Stimulated activated effector memory CD8-positive, alpha-beta T cell treated with anti-CD3 and anti-CD28 coated beads, Interleukin-12 subunit alpha, Interleukin-12 subunit beta, amount 100 ng/mL, for 72 hours (primary cell): ENCODE measurements around the gene MRPL20.
"Not testable (repeated sequence)": the region's sequence is repeated elsewhere in the genome, so short reads cannot be mapped to it uniquely, and the experiment has no call there.

Experiments
- ATAC-seq: fragments of 150-1000 bp; cut with Tn5 transposase; 2 replicates; pipeline ENCODE4 v1.10.0; 2021
- DNase-seq, 2 donors: peaks; one replicate each; pipeline ENCODE4 v3.0.0; 2021 to 2022; ENCODE audit warnings: low spot score in 2 of 2
- H3K27ac Mint-ChIP-seq: one replicate; pipeline ENCODE4 v1.8.0; 2022; ENCODE audit warnings: mild to moderate bottlenecking, mixed read lengths
- H3K36me3 Mint-ChIP-seq: one replicate; pipeline ENCODE4 v1.8.0; 2022; ENCODE audit warnings: mild to moderate bottlenecking, mixed read lengths
- H3K4me1 Mint-ChIP-seq: one replicate; pipeline ENCODE4 v1.8.0; 2022; ENCODE audit warnings: mixed read lengths
- H3K4me3 Mint-ChIP-seq: one replicate; pipeline ENCODE4 v1.8.0; 2022; ENCODE audit warnings: mild to moderate bottlenecking, mixed read lengths
- H3K9me3 Mint-ChIP-seq: one replicate; pipeline ENCODE4 v1.8.0; 2022; ENCODE audit warnings: mixed read lengths

The MRPL20 gene

GRCh38 chr1:1406821-1407635 lies at the start of gene MRPL20:
Gene MRPL20, minus strand, starts transcription at chr1:1407293. Its CDS starts 76 bp downstream, at chr1:1407217.
- peak within 1 kb of the TSS; percentile 88 for H3K4me3 Mint-ChIP-seq

GRCh38 chr1:1456683-1457255 lies 49.7 kb upstream of the MRPL20 start:
- H3K4me3 Mint-ChIP-seq, H3K36me3 Mint-ChIP-seq, H3K27ac Mint-ChIP-seq, ATAC-seq, H3K4me1 Mint-ChIP-seq, H3K9me3 Mint-ChIP-seq, DNase-seq: not testable (repeated sequence)

More at GRCh38 chr1:1406821-1407635, at the start of gene MRPL20:
- Mint-ChIP-seq H3K4me1 (peaks cover 32% of the 10 kb centered on the region), H3K9me3 (no peaks in the 10 kb centered on the region), H3K36me3 (peaks cover 78% of the 10 kb centered on the region), H3K27ac (peak within 1 kb of the TSS; percentile 94)
- ATAC-seq (peak; percentile 97), DNase-seq (peak; percentile 88 to 96)

DNA sequence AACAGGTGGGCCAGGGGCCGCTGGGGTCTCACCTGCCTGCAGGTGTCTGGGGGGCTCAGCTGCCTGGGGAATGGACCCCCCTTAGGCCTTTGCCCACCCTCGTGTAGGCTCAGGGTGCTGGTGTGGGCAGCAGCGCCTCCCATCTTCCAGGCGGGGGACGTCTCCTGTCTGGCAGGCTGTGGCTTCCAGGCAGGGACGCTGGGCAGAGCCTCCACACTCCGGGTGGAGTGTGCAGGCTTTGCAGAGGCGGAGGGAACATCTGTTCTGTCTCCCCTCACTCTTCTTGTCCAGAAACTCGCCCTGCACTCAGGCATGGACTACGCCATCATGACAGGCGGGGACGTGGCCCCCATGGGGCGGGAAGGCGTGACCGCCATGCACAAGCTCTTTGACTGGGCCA lies 48.8 kb upstream of the MRPL20 start:
- H3K4me1 Mint-ChIP-seq, H3K36me3 Mint-ChIP-seq, DNase-seq, ATAC-seq, H3K27ac Mint-ChIP-seq, H3K4me3 Mint-ChIP-seq, H3K9me3 Mint-ChIP-seq: not testable (repeated sequence)

GRCh38 chr1:1455366-1455884 lies 48.3 kb upstream of the MRPL20 start:
- no peak overlapping the region for H3K27ac Mint-ChIP-seq
- ATAC-seq: no peak
- DNase-seq: no peak
- H3K4me1 Mint-ChIP-seq: no peaks in the 10 kb centered on the region
- no peaks in the 10 kb centered on the region for H3K36me3 Mint-ChIP-seq
- no peak overlapping the region for H3K4me3 Mint-ChIP-seq
- no peaks in the 10 kb centered on the region for H3K9me3 Mint-ChIP-seq

DNA sequence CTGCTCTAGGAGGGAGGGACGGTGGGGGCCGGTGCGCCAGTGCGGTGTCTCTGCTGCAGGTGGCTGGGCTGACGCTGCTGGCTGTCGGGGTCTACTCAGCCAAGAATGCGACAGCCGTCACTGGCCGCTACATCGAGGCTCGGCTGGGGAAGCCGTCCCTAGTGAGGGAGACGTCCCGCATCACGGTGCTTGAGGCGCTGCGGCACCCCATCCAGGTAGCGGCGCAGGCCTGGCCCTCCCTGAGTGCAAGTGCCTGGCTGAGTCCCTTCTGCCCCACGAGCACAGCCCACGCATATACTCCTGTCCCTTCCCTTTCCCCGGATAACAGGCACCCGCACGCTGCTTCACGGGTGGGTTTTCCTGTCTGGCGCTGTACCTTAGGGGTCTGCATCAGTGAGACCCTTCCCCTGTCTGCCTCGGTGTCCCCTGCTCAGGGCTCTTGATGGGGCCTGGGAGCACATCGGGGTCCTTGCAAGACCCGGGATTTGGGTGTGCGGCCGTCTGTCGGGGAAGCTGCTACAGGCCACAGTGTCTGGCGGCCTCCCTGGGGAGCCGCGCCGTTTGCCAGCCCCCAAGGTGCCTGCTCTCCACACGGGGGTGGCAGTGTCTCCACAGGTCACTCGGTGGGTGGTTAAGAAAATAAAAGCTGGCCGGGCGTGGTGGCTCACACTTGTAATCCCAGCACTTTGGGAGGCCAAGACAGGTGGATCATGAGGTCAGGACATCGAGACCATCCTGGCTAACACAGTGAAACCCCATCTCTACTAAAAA lies 47.4 kb upstream of the MRPL20 start:
- H3K4me3 Mint-ChIP-seq, H3K27ac Mint-ChIP-seq, H3K36me3 Mint-ChIP-seq, H3K4me1 Mint-ChIP-seq, H3K9me3 Mint-ChIP-seq, ATAC-seq, DNase-seq: not testable (repeated sequence)

GRCh38 chr1:1452882-1453281 lies 45.8 kb upstream of the MRPL20 start:
- Mint-ChIP-seq H3K9me3 (no peaks in the 10 kb centered on the region), H3K27ac (no peak overlapping the region), H3K4me1 (no peaks in the 10 kb centered on the region), H3K36me3 (no peaks in the 10 kb centered on the region), H3K4me3 (no peak overlapping the region)
- no peak for DNase-seq
- ATAC-seq: no peak

- DNase-seq, H3K27ac Mint-ChIP-seq, H3K4me3 Mint-ChIP-seq, H3K36me3 Mint-ChIP-seq, H3K4me1 Mint-ChIP-seq, H3K9me3 Mint-ChIP-seq, ATAC-seq: not testable (repeated sequence)
These were observed 45.3 kb upstream of the MRPL20 start for GRCh38 chr1:1452365-1452739.

- Mint-ChIP-seq H3K4me3 (no peak overlapping the region), H3K4me1 (no peaks in the 10 kb centered on the region), H3K9me3 (no peaks in the 10 kb centered on the region), H3K27ac (no peak overlapping the region), H3K36me3 (no peaks in the 10 kb centered on the region)
- DNase-seq (no peak), ATAC-seq (no peak)
These were observed 44.7 kb upstream of the MRPL20 start for GRCh38 chr1:1451696-1452364.

DNA sequence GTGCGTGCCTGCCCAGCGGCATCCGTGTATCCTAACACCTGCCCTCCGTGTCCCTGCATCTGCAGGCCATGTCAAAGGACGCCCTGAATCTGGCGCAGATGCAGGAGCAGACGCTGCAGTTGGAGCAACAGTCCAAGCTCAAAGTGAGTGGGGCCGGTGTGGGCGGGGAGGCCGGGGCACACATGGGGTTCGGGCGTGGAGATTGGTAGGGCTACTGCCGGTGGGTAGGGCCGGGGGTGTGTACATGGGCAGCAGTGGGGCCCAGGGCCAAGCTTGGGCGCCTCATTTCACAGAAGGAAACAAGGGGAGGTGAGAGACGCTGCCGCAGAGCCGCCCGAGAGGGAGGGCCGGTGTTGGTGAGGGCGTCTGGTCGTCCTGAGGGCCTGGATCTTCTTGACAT lies 43.5 kb upstream of the MRPL20 start:
- ATAC-seq, H3K9me3 Mint-ChIP-seq, H3K4me3 Mint-ChIP-seq, H3K36me3 Mint-ChIP-seq, DNase-seq, H3K4me1 Mint-ChIP-seq, H3K27ac Mint-ChIP-seq: not testable (repeated sequence)

DNA sequence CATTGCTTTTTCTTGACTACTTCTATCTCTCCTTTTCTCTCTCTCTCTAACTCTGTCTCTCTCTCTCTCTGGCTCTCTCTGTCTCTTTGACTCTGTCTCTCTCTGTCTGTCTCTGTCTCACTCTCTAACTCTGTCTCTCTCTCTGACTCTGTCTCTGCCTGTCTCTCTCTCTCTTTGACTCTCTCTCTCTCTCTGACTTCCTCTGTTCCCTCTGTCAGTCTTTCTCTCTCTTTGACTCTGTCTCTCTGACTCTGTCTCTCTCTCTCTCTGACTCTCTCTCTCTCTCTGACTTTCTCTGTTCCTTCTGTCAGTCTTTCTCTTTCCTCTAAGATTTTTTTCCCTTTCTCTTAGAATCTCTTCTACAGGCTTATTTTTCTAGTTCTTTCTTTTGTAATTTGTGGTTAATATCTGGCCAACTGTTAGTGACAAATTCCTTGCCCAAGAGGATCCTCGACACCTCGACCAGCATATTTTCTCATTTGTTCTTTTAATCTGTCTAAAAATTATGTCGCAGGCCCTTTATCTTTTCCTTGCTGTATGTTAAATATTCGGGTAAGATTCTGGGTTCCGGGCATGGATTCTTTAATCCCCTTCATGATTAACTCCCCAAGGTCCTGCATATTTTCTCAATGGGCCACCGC lies 42.1 kb upstream of the MRPL20 start, which contains the start of gene ATAD3C:
Gene ATAD3C, plus strand, starts transcription at position 591 of the 641 bp plus-strand sequence. CDS start 995 bp downstream, outside the sequence.
- H3K27ac Mint-ChIP-seq: peak within 1 kb of the TSS; percentile 5
- no peak within 1 kb of the TSS for H3K4me3 Mint-ChIP-seq
- H3K9me3 Mint-ChIP-seq: no peaks in the 10 kb centered on the region
- H3K4me1 Mint-ChIP-seq: no peaks in the 10 kb centered on the region
- H3K36me3 Mint-ChIP-seq: no peaks in the 10 kb centered on the region
- DNase-seq: no peak
- ATAC-seq: no peak

DNA sequence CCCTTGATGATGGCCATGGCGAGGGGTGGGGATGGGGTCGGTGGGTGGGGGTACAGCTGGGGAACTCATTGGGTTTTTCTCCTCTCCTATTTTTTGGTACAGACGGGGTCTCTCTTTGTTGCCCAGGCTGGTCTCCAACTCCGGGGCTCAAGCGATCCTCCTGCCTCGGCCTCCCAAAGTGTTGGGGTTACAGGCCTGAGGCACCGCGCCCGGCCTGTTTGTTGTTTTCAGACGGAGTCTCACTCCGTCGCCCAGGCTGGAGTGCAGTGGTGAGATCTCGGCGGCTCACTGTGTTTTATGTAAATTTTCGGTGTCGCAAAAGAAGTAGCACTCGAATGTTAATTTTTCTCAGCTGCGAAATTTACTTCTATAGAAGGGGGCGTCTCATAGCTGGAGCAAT lies 39.5 kb upstream of the MRPL20 start:
- H3K4me3 Mint-ChIP-seq, ATAC-seq, DNase-seq: not testable (repeated sequence)

GRCh38 chr1:1442069-1442770 lies 35.1 kb upstream of the MRPL20 start:
- no peaks in the 10 kb centered on the region for H3K4me1 Mint-ChIP-seq
- no peak for ATAC-seq
- no peak overlapping the region for H3K27ac Mint-ChIP-seq
- no peaks in the 10 kb centered on the region for H3K9me3 Mint-ChIP-seq
- no peaks in the 10 kb centered on the region for H3K36me3 Mint-ChIP-seq
- no peak overlapping the region for H3K4me3 Mint-ChIP-seq
- DNase-seq: no peak

More for the DNA sequence above, 39.5 kb upstream of the MRPL20 start:
- H3K4me1 Mint-ChIP-seq, H3K36me3 Mint-ChIP-seq, H3K9me3 Mint-ChIP-seq, H3K27ac Mint-ChIP-seq: not testable (repeated sequence)

DNA sequence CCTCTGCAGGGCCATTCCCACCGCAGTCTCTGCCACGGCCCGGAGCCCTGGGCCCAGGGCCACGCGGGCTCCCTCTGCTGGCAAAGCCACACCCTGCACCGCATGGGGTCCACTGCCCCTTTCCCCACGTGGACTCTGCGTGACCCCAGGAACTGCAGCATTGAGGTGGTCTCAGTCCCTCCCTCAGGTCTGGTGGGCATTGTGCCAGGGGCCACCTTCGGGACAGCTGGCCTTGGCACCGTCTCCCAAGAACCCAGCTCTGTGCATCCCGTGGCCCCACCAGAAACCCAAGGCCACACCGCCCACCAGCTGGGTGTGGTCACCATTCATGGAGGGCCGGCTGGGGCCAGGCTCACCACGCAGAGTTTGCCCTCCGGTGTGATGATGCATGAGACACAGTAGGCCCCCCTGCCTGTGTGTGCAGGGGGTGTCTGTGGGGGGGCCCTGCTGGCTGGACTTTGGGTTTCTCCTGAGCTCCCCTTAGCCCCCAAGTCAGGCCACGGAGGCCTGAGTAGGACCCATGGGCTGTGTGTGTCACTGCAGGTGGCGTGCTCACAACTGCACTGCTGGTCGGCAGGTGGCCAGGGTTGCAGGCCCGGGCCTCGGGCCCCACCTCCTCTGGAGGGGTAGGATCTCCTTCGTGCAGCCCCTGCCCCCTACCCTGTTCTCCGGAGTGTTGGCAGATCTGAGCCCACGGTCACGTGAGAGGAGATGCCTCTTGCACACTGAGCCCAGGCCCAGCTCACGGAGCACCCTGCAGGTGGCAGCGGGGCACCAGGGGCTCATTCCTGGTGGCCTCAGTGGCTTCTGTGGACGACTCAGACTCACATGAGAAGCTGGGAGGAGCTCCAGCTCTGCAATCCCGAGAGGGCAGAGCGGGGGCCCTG lies 34.2 kb upstream of the MRPL20 start:
- ATAC-seq (peak; percentile 76), DNase-seq (peak; percentile 56 to 80)
- Mint-ChIP-seq H3K9me3 (no peaks in the 10 kb centered on the region), H3K4me1 (no peaks in the 10 kb centered on the region), H3K4me3 (no peak overlapping the region), H3K36me3 (no peaks in the 10 kb centered on the region), H3K27ac (no peak overlapping the region)
